Hepatocyte (in vitro differentiated cells): ENCODE results near the gene CLEC18A. TPM values are rescaled to one million over a fixed set of nuclear protein-coding genes. Genes with fewer than 3 reads are reported as not detected.
"Not testable (repeated sequence)": the region's sequence is repeated elsewhere in the genome, so short reads cannot be mapped to it uniquely, and the experiment has no call there.

ENCODE experiments used
- DNase-seq: peaks from one replicate; pipeline ENCODE4 v3.0.0-alpha.2; 2016; ENCODE audit warnings: low spot score
- H2AFZ ChIP-seq: fragments of 200-600 bp; sonication (generic); 2 replicates; pipeline ENCODE4 v1.6.0; 2016; ENCODE audit warnings: antibody characterized with exemption, mild to moderate bottlenecking
- H3K27ac ChIP-seq: fragments of 200-600 bp; sonication (generic); 2 replicates; pipeline ENCODE4 v1.5.1; 2016; ENCODE audit warnings: mild to moderate bottlenecking
- H3K27me3 ChIP-seq: fragments of 200-600 bp; sonication (generic); 2 replicates; pipeline ENCODE4 v1.6.1; 2016
- H3K36me3 ChIP-seq: fragments of 200-600 bp; sonication (generic); replicated peaks from 2 replicates; pipeline ENCODE4 v1.5.1; 2016; ENCODE audit warnings: low read depth; ENCODE audit not compliant: insufficient read depth
- H3K4me1 ChIP-seq: fragments of 200-600 bp; sonication (generic); 2 replicates; pipeline ENCODE4 v1.5.1; 2016; ENCODE audit warnings: mild to moderate bottlenecking, moderate library complexity; ENCODE audit not compliant: insufficient read depth
- H3K4me2 ChIP-seq: fragments of 200-600 bp; sonication (generic); 2 replicates; pipeline ENCODE4 v1.6.0; 2016
- H3K4me3 ChIP-seq: fragments of 200-600 bp; sonication (generic); 2 replicates; pipeline ENCODE4 v1.5.1; 2016; ENCODE audit warnings: mild to moderate bottlenecking
- H3K79me2 ChIP-seq: fragments of 200-600 bp; sonication (generic); 2 replicates; pipeline ENCODE4 v1.6.0; 2017; ENCODE audit warnings: mild to moderate bottlenecking
- H3K9me2 ChIP-seq: fragments of 200-600 bp; sonication (generic); replicated peaks from 2 replicates; pipeline ENCODE4 v1.6.0; 2017; ENCODE audit warnings: mild to moderate bottlenecking; ENCODE audit not compliant: insufficient read depth
- H3K9me3 ChIP-seq: fragments of 200-600 bp; sonication (generic); 2 replicates; pipeline ENCODE4 v1.5.1; 2016; ENCODE audit warnings: low read depth, mild to moderate bottlenecking
- H4K20me1 ChIP-seq: fragments of 200-600 bp; sonication (generic); 2 replicates; pipeline ENCODE4 v1.6.0; 2016; ENCODE audit warnings: mild to moderate bottlenecking; ENCODE audit not compliant: insufficient read depth, poor library complexity, severe bottlenecking
- EZH2 ChIP-seq: fragments of 200-600 bp; sonication (generic); IDR thresholded peaks from 2 replicates; pipeline ENCODE4 v1.6.1; 2016; ENCODE audit warnings: antibody characterized with exemption, mild to moderate bottlenecking, borderline replicate concordance
- EZH2phosphoT487 ChIP-seq: fragments of 200-600 bp; sonication (generic); IDR thresholded peaks from one replicate; pipeline ENCODE4 v1.6.1; 2018; ENCODE audit warnings: antibody characterized with exemption, mild to moderate bottlenecking, low read depth, moderate library complexity; ENCODE audit not compliant: unreplicated experiment, severe bottlenecking
- WGBS: methylation state at CpG from one replicate; pipeline ENCODE4 v1.1.6; 2016; ENCODE audit warnings: low lambda C conversion rate; ENCODE audit errors: missing lambda C conversion rate; 5-methylcytosine and 5-hydroxymethylcytosine counted together
- polyA plus RNA-seq: library from polyadenylated mRNA; unstranded; fragments of >200 nt; fragmentation: Nextera tagmentation; extraction: Ambion mirVana; gene quantifications from 2 replicates; pipeline ENCODE4 v1.2.1, GENCODE V29; 2016
- total RNA-seq: library from RNA; depleted of rRNA; stranded (reverse); fragments of >200 nt; gene quantifications from 2 replicates; pipeline ENCODE4 v1.2.3, GENCODE V29; 2014
- TF ChIP-seq, protein P1 (sequence below): fragments of 200-600 bp; sonication (generic); IDR thresholded peaks from 2 replicates; pipeline ENCODE4 v1.5.1; 2016; ENCODE audit warnings: antibody characterized with exemption, mild to moderate bottlenecking; ENCODE audit not compliant: poor library complexity

Gene CLEC18A
- 1.3 and 1.9 TPM in 2 replicates for total RNA-seq
- polyA plus RNA-seq: 0.26 and 0.37 TPM in 2 replicates

GRCh38 chr16:69951017-69951671 is at the start of gene CLEC18A:
Gene CLEC18A (plus strand): TSS chr16:69951334. CDS start chr16:69951367, 33 bp downstream.
- not testable (repeated sequence) for H3K27ac ChIP-seq, H3K4me3 ChIP-seq, H3K79me2 ChIP-seq, DNase-seq, H3K27me3 ChIP-seq, H2AFZ ChIP-seq, H4K20me1 ChIP-seq, H3K4me1 ChIP-seq, H3K36me3 ChIP-seq, H3K9me2 ChIP-seq, H3K4me2 ChIP-seq, H3K9me3 ChIP-seq
- 89% methylated on average over 9 of the region's 26 CpGs for WGBS

DNA sequence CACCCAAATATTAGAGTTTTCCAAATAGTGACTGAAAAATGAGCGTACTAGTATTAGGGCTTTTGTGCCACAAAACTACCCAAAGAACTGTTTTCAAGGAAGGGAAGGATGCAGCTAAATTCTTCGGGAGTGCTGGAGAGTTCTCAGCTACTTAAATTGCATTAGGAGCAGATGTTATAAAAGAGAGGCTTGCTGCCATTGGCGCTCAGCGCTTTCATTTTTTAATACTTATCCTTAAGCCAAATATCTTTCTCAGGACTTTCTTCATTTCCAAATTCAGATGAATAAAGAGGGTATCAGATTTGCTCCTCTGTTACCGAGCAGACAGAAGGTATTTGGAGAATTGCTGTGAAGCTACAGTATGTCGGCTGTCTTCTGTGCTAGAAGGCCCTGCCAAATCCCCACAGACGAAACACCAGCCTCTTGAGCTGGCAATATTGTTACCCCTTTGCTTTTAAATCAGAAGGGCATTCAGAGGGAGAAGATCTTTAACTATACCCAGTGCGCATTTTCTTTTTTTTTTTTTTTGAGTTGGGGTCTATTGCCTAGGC is 47.2 kb upstream of the CLEC18A start:
- Histone ChIP-seq H2AFZ (no peak overlapping the region), H3K27ac (peak overlapping the region; percentile 21), H3K79me2 (no peaks in the 10 kb centered on the region), H3K4me2 (no peak overlapping the region), H3K9me3 (no peaks in the 10 kb centered on the region), H3K9me2 (no peaks in the 10 kb centered on the region), H3K36me3 (no peaks in the 10 kb centered on the region), H4K20me1 (no peaks in the 10 kb centered on the region), H3K4me1 (no peaks in the 10 kb centered on the region), H3K27me3 (no peaks in the 10 kb centered on the region), H3K4me3 (no peak overlapping the region)
- WGBS: 85% methylated on average over 8 of the region's 8 CpGs
- no peak for DNase-seq
- TF ChIP-seq EZH2phosphoT487 (no peak), EZH2 (no peak)
- TF ChIP-seq, protein P1, sequence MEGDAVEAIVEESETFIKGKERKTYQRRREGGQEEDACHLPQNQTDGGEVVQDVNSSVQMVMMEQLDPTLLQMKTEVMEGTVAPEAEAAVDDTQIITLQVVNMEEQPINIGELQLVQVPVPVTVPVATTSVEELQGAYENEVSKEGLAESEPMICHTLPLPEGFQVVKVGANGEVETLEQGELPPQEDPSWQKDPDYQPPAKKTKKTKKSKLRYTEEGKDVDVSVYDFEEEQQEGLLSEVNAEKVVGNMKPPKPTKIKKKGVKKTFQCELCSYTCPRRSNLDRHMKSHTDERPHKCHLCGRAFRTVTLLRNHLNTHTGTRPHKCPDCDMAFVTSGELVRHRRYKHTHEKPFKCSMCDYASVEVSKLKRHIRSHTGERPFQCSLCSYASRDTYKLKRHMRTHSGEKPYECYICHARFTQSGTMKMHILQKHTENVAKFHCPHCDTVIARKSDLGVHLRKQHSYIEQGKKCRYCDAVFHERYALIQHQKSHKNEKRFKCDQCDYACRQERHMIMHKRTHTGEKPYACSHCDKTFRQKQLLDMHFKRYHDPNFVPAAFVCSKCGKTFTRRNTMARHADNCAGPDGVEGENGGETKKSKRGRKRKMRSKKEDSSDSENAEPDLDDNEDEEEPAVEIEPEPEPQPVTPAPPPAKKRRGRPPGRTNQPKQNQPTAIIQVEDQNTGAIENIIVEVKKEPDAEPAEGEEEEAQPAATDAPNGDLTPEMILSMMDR: no peak

- Histone ChIP-seq H3K27ac (no peak overlapping the region), H3K27me3 (no peaks in the 10 kb centered on the region), H3K9me2 (no peaks in the 10 kb centered on the region), H3K4me1 (no peaks in the 10 kb centered on the region), H3K9me3 (no peaks in the 10 kb centered on the region), H2AFZ (no peak overlapping the region), H3K79me2 (no peaks in the 10 kb centered on the region), H3K4me2 (no peak overlapping the region), H3K36me3 (no peaks in the 10 kb centered on the region), H4K20me1 (no peaks in the 10 kb centered on the region), H3K4me3 (no peak overlapping the region)
- DNase-seq: no peak
- TF ChIP-seq, protein P1: no peak
- TF ChIP-seq EZH2phosphoT487: no peak
- TF ChIP-seq EZH2: no peak
- WGBS: 93% methylated on average over 9 of the region's 9 CpGs
Measured at GRCh38 chr16:69904495-69905170, 46.5 kb upstream of the CLEC18A start.

DNA sequence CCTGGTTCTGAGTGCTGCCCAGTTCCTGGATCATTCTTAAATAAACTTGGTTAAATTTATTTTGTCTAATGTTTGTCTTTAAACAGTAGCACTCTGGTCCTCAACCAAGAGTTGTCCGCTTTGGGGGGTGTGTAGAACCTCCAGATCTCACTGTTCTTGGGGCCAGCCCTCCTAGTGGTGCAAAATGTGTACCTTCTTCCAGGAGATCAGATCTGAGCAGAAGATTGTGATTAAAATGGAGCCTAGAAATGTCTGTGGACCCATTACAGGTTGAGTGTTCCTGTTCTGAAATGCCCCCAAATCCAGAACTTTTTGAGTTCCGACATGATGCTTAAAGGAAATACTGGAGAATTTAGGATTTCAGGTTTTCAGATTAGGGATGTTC is 46.0 kb upstream of the CLEC18A start:
- Histone ChIP-seq H4K20me1 (no peaks in the 10 kb centered on the region), H3K4me1 (no peaks in the 10 kb centered on the region), H2AFZ (no peak overlapping the region), H3K36me3 (no peaks in the 10 kb centered on the region), H3K4me2 (no peak overlapping the region), H3K4me3 (no peak overlapping the region), H3K27me3 (no peaks in the 10 kb centered on the region), H3K79me2 (no peaks in the 10 kb centered on the region), H3K9me3 (no peaks in the 10 kb centered on the region), H3K27ac (no peak overlapping the region), H3K9me2 (no peaks in the 10 kb centered on the region)
- DNase-seq: no peak
- WGBS: 52% methylated on average over 2 of the region's 2 CpGs
- TF ChIP-seq, protein P1: no peak
- no peak for TF ChIP-seq EZH2
- TF ChIP-seq EZH2phosphoT487: no peak
